Endodermal cell (in vitro differentiated cells): ENCODE data around the gene RAD23B. TPM values are rescaled to one million over a fixed set of nuclear protein-coding genes. Genes with fewer than 3 reads are reported as not detected.
"Not testable (repeated sequence)": the region's sequence is repeated elsewhere in the genome, so short reads cannot be mapped to it uniquely, and the experiment has no call there.

ENCODE experiments used
- DNase-seq: peaks from one replicate; pipeline ENCODE4 v3.0.0-alpha.2; 2017
- H3K27ac ChIP-seq: 2 replicates; pipeline ENCODE4 v1.5.1; 2013; ENCODE audit warnings: mild to moderate bottlenecking, low read depth, low read length, moderate library complexity
- H3K27me3 ChIP-seq: 2 replicates; pipeline ENCODE4 v1.6.1; 2013; ENCODE audit warnings: mild to moderate bottlenecking, low read length, moderate library complexity; ENCODE audit not compliant: insufficient read depth, control insufficient read depth, poor library complexity, severe bottlenecking
- H3K36me3 ChIP-seq: 2 replicates; pipeline ENCODE4 v1.7.0; 2013; ENCODE audit warnings: mild to moderate bottlenecking, low read length, moderate library complexity; ENCODE audit not compliant: control insufficient read depth, insufficient read depth
- H3K4me1 ChIP-seq: one replicate; pipeline ENCODE4 v1.7.0; 2013; ENCODE audit warnings: low read length; ENCODE audit not compliant: control insufficient read depth, insufficient read depth
- H3K4me3 ChIP-seq: 2 replicates; pipeline ENCODE4 v1.5.1; 2013; ENCODE audit warnings: mild to moderate bottlenecking, low read length, moderate library complexity
- H3K9ac ChIP-seq: 2 replicates; pipeline ENCODE4 v1.6.1; 2013; ENCODE audit warnings: mild to moderate bottlenecking, low read length, moderate library complexity; ENCODE audit not compliant: poor library complexity, severe bottlenecking; ENCODE audit errors: extremely low read depth
- H3K9me3 ChIP-seq: 2 replicates; pipeline ENCODE4 v1.6.1; 2013; ENCODE audit warnings: mild to moderate bottlenecking, low read length, moderate library complexity; ENCODE audit not compliant: control insufficient read depth
- H3K27ac Mint-ChIP-seq: 2 replicates; pipeline ENCODE4 v1.8.0; 2020; ENCODE audit warnings: mixed read lengths
- H3K27me3 Mint-ChIP-seq: 2 replicates; pipeline ENCODE4 v1.8.0; 2021; ENCODE audit warnings: mild to moderate bottlenecking, mixed read lengths; ENCODE audit not compliant: insufficient read depth
- H3K36me3 Mint-ChIP-seq: 2 replicates; pipeline ENCODE4 v1.8.0; 2020; ENCODE audit warnings: low read depth, mixed read lengths
- H3K4me1 Mint-ChIP-seq: 2 replicates; pipeline ENCODE4 v1.8.0; 2020; ENCODE audit warnings: mixed read lengths
- H3K4me3 Mint-ChIP-seq: 2 replicates; pipeline ENCODE4 v1.8.0; 2020; ENCODE audit warnings: mild to moderate bottlenecking, moderate library complexity, mixed read lengths
- H3K9me3 Mint-ChIP-seq: 2 replicates; pipeline ENCODE4 v1.8.0; 2020; ENCODE audit warnings: mild to moderate bottlenecking, mixed read lengths
- CTCF ChIP-seq: fragments of 200-600 bp; sonication (generic); conservative IDR thresholded peaks from 2 replicates; pipeline ENCODE4 v1.5.0; 2021; ENCODE audit warnings: antibody characterized with exemption, mild to moderate bottlenecking
- whole genome bisulfite sequencing, 2 experiments: methylation state at CpG; one replicate each; pipeline versions ENCODE4 v1.1.5 to v1.1.7; 2013; ENCODE audit warnings: missing lambda C conversion rate in 2 of 2, mixed read lengths in 1 of 2; ENCODE audit not compliant: insufficient coverage in 1 of 2, insufficient read length in 1 of 2; 5-methylcytosine and 5-hydroxymethylcytosine counted together
- total RNA-seq, 2 donors: library from RNA; stranded (reverse); fragmentation: NEBNext Ultra II Directional in 1 of 2; extraction: Animal tissue kit (Norgen Biotek cat#: 25700) in 1 of 2; gene quantifications; 2 replicates in 1 of 2; 3 replicates in 1 of 2; pipeline ENCODE4 v1.2.1, GENCODE V29; 2021

RAD23B gene
- total RNA-seq, 2 donors from 2014 or later: 154 to 167 TPM

- no peak for TF ChIP-seq CTCF
- Mint-ChIP-seq H3K27ac (no peak overlapping the region), H3K9me3 (peaks cover 13% of the 10 kb centered on the region), H3K36me3 (no peaks in the 10 kb centered on the region), H3K27me3 (no peaks in the 10 kb centered on the region), H3K4me1 (peaks cover 13% of the 10 kb centered on the region), H3K4me3 (no peak overlapping the region)
- no peaks in the 10 kb centered on the region for H3K27me3 ChIP-seq
- no peaks in the 10 kb centered on the region for H3K36me3 ChIP-seq
- no peaks in the 10 kb centered on the region for H3K4me1 ChIP-seq
- 97 to 100% methylated on average over 3 of the region's 3 CpGs for WGBS, 2 experiments
- DNase-seq: no peak
- peaks cover 6% of the 10 kb centered on the region for H3K9me3 ChIP-seq
- no peak overlapping the region for H3K4me3 ChIP-seq
- no peak overlapping the region for H3K27ac ChIP-seq
- no peak overlapping the region for H3K9ac ChIP-seq
Measured at GRCh38 chr9:107258919-107259318, 24.2 kb upstream of the RAD23B start.

GRCh38 chr9:107259751-107260313, 23.2 kb upstream of the RAD23B start:
- H3K9me3 ChIP-seq, H3K4me3 Mint-ChIP-seq, H3K27ac ChIP-seq, H3K27me3 ChIP-seq, H3K4me3 ChIP-seq, H3K9ac ChIP-seq, DNase-seq, H3K27me3 Mint-ChIP-seq, H3K4me1 ChIP-seq, H3K36me3 Mint-ChIP-seq, H3K27ac Mint-ChIP-seq, H3K36me3 ChIP-seq: not testable (repeated sequence)
- peaks cover 13% of the 10 kb centered on the region for H3K9me3 Mint-ChIP-seq
- 95% methylated on average over 8 to 13 of the region's 13 CpGs for WGBS, 2 experiments
- H3K4me1 Mint-ChIP-seq: peaks cover 13% of the 10 kb centered on the region

- no peak overlapping the region for H3K4me3 ChIP-seq
- no peaks in the 10 kb centered on the region for H3K36me3 ChIP-seq
- peaks cover 9% of the 10 kb centered on the region for H3K9me3 ChIP-seq
- TF ChIP-seq CTCF: peak; percentile 50
- H3K4me3 Mint-ChIP-seq: no peak overlapping the region
- DNase-seq: no peak
- no peak overlapping the region for H3K27ac Mint-ChIP-seq
- H3K9me3 Mint-ChIP-seq: peaks cover 8% of the 10 kb centered on the region
- no peaks in the 10 kb centered on the region for H3K36me3 Mint-ChIP-seq
- no peak overlapping the region for H3K9ac ChIP-seq
- H3K4me1 ChIP-seq: no peaks in the 10 kb centered on the region
- WGBS, 2 experiments: 75 to 78% methylated on average over 4 of the region's 4 CpGs
- H3K4me1 Mint-ChIP-seq: peaks cover 13% of the 10 kb centered on the region
- H3K27ac ChIP-seq: no peak overlapping the region
- H3K27me3 ChIP-seq: no peaks in the 10 kb centered on the region
- H3K27me3 Mint-ChIP-seq: no peaks in the 10 kb centered on the region
Measured at GRCh38 chr9:107260437-107261081, 22.5 kb upstream of the RAD23B start.
